Mesothelial cell of epicardium (in vitro differentiated cells): Measurements from ENCODE around the gene TPGS1. TPM values are rescaled to one million over a fixed set of nuclear protein-coding genes. Genes with fewer than 3 reads are reported as not detected.

ENCODE experiments used
- DNase-seq, 2 experiments: peaks; one replicate each; pipeline ENCODE4 v3.0.0; 2021; ENCODE audit warnings: low spot score in 2 of 2; ENCODE audit not compliant: unreplicated experiment in 2 of 2
- H3K27ac Mint-ChIP-seq: 2 replicates; pipeline ENCODE4 v1.8.0; 2021; ENCODE audit warnings: mixed read lengths
- H3K27me3 Mint-ChIP-seq: 2 replicates; pipeline ENCODE4 v1.8.0; 2021; ENCODE audit warnings: low read depth, mixed read lengths
- H3K36me3 Mint-ChIP-seq: 2 replicates; pipeline ENCODE4 v1.8.0; 2021; ENCODE audit warnings: mixed read lengths
- H3K4me1 Mint-ChIP-seq: 2 replicates; pipeline ENCODE4 v1.8.0; 2021; ENCODE audit warnings: mixed read lengths
- H3K4me3 Mint-ChIP-seq: 2 replicates; pipeline ENCODE4 v1.8.0; 2021; ENCODE audit warnings: mild to moderate bottlenecking, moderate library complexity, mixed read lengths
- H3K9me3 Mint-ChIP-seq: 2 replicates; pipeline ENCODE4 v1.8.0; 2021; ENCODE audit warnings: mixed read lengths
- CTCF ChIP-seq: fragments of 200-600 bp; sonication (generic); IDR thresholded peaks from one replicate; pipeline ENCODE4 v1.5.0; 2021; ENCODE audit warnings: antibody characterized with exemption; ENCODE audit not compliant: unreplicated experiment
- total RNA-seq: library from RNA; stranded (reverse); gene quantifications from 3 replicates; pipeline ENCODE4 v1.2.1, GENCODE V29; 2021

Gene TPGS1
- total RNA-seq, 1 donor from 2014 or later = 32.4 TPM

- Mint-ChIP-seq H3K36me3 (peaks cover 16% of the 10 kb centered on the region), H3K27ac (peak overlapping the region; percentile 97), H3K27me3 (no peaks in the 10 kb centered on the region), H3K4me1 (peaks cover 21% of the 10 kb centered on the region), H3K4me3 (peak overlapping the region; percentile 50), H3K9me3 (peaks cover 10% of the 10 kb centered on the region)
- TF ChIP-seq CTCF = no peak
- no peak for DNase-seq
Observed at GRCh38 chr19:566403-566802, 59.1 kb downstream of the TPGS1 start.

GRCh38 chr19:566844-567243 is 59.5 kb downstream of the TPGS1 start:
- H3K4me1 Mint-ChIP-seq = peaks cover 24% of the 10 kb centered on the region
- H3K4me3 Mint-ChIP-seq = peak overlapping the region; percentile 50
- H3K27me3 Mint-ChIP-seq = no peaks in the 10 kb centered on the region
- peaks cover 10% of the 10 kb centered on the region for H3K9me3 Mint-ChIP-seq
- peaks cover 15% of the 10 kb centered on the region for H3K36me3 Mint-ChIP-seq
- no peak for DNase-seq
- TF ChIP-seq CTCF = no peak
- H3K27ac Mint-ChIP-seq = peak overlapping the region; percentile 97

GRCh38 chr19:567296-567900 is 60.1 kb downstream of the TPGS1 start:
- peaks cover 5% of the 10 kb centered on the region for H3K9me3 Mint-ChIP-seq

More at GRCh38 chr19:567296-567900, 60.1 kb downstream of the TPGS1 start:
- H3K27me3 Mint-ChIP-seq = no peaks in the 10 kb centered on the region
- peaks cover 10% of the 10 kb centered on the region for H3K36me3 Mint-ChIP-seq
- peak overlapping the region; percentile 50 for H3K4me3 Mint-ChIP-seq
- peaks cover 26% of the 10 kb centered on the region for H3K4me1 Mint-ChIP-seq
- TF ChIP-seq CTCF = no peak
- no peak for DNase-seq
- peak overlapping the region; percentile 97 for H3K27ac Mint-ChIP-seq

Other genes starting within 250 kb of the TPGS1 start
- gene PLPP2, start 216.1 kb upstream of the TPGS1 start, total RNA-seq = 8.0 to 8.8 TPM (median 8.4 TPM) in 3 replicates
- gene MIER2, start 162.7 kb upstream of the TPGS1 start, total RNA-seq = 47.1 to 50.5 TPM (median 47.6 TPM) in 3 replicates
- 7.8 to 8.1 TPM (median 7.9 TPM) in 3 replicates for gene C2CD4C, start 98.3 kb upstream of the TPGS1 start, total RNA-seq
- gene SHC2, start 46.5 kb upstream of the TPGS1 start, total RNA-seq = 85.1 to 91.0 TPM (median 86.4 TPM) in 3 replicates
- 0.75 to 1.1 TPM (median 0.98 TPM) in 3 replicates for gene MADCAM1, start 11.0 kb upstream of the TPGS1 start, total RNA-seq
- gene CDC34, start 24.3 kb downstream of the TPGS1 start, total RNA-seq = 98.1 to 106 TPM (median 99.5 TPM) in 3 replicates
- gene GZMM, start 36.6 kb downstream of the TPGS1 start, total RNA-seq = 0.25 to 0.40 TPM (median 0.29 TPM) in 3 replicates
- gene BSG, start 65.1 kb downstream of the TPGS1 start, total RNA-seq = 414 to 431 TPM (median 414 TPM) in 3 replicates
- gene HCN2, start 82.4 kb downstream of the TPGS1 start, total RNA-seq = 1.1 to 1.6 TPM (median 1.5 TPM) in 3 replicates
- 49.5 to 56.4 TPM (median 56.4 TPM) in 3 replicates for gene POLRMT, start 126.0 kb downstream of the TPGS1 start, total RNA-seq
- 0.25 to 0.38 TPM in 2 of 3 replicates, not detected in the other for gene FGF22, start 132.4 kb downstream of the TPGS1 start, total RNA-seq
- gene RNF126, start 155.7 kb downstream of the TPGS1 start, total RNA-seq = 41.6 to 47.3 TPM (median 47.1 TPM) in 3 replicates
- gene FSTL3, start 168.9 kb downstream of the TPGS1 start, total RNA-seq = 64.1 to 65.5 TPM (median 64.6 TPM) in 3 replicates
- gene PRSS57, start 188.0 kb downstream of the TPGS1 start, total RNA-seq = not detected in 3 replicates
- 80.5 to 87.1 TPM (median 86.9 TPM) in 3 replicates for gene PALM, start 201.4 kb downstream of the TPGS1 start, total RNA-seq
- gene MISP, start 243.6 kb downstream of the TPGS1 start, total RNA-seq = 1.4 to 2.2 TPM (median 1.5 TPM) in 3 replicates